ENCODE measurements around the gene LRRC1.
"Not testable (repeated sequence)": the region's sequence is repeated elsewhere in the genome, so short reads cannot be mapped to it uniquely, and the experiment has no call there.

Gene LRRC1

DNA sequence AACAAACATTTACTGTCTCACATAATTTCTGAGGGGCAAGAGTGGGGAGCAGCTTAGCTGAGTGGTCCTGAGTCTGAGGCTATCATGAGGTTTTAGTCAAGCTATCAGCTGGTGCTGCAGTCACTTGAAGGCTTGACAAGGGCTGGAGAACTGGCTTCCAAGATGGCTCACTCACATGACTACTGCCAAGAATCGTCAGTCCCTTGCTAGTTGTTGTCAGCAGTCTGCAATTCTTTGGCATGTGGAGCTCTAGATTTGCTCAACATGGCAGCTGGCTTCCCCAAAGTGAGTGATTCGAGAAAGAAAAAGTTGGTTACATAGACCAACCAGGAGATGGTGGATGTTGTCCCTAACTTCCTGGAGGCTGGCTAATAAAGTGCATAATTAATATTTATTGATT, 2.8 kb upstream of the LRRC1 start:
- no peak for DNase-seq (ENCODE audit: extremely low read depth in 1 of 2, low read depth in 1 of 2)

GRCh38 chr6:53792973-53793317, 1.9 kb upstream of the LRRC1 start:
- no peak for DNase-seq (ENCODE audit: extremely low read depth in 1 of 2, low read depth in 1 of 2)

DNA sequence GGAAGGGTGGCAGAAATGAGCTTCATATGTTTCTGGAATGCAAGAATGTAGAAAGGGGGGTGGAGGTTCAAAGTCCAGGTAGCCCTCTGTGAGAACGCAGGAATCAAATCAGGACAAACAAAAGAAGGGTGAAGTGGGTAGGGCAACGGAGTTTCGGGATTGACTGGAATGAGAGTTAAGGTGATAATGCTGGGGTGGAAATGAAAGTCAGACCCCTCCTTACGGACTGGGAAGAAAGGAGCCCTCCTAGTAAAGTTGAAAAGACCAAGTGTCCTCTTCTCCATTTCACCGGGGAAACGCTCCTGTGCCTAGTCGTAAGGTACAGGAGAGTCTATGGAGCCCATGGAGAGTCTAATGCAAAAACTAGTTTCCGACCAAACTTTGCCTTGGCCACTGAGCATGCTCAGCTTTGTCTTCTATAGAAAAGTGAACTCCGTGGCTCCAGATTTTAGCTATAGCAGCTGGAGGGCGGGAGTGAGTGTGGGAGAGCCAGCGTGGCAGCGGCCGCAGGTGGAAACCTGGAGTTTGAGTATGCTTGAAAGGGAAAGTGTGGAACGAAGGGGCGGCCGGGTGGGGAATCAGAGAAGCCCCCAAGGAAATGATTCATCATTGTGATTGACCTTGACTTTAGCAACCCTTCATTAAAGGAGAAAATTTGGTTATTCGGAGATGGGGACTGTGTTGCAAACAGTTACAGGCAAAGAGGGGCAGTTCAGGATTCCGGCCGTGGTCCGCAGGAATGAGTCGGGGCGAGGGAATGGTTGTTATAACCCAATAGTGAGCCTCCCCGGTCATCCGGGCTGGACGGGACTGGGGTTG, 1.3 kb upstream of the LRRC1 start:
- DNase-seq (ENCODE audit: extremely low read depth in 1 of 2, low read depth in 1 of 2), result no peak

- peak; percentile 8 to 27 for DNase-seq (ENCODE audit: extremely low read depth in 1 of 2, low read depth in 1 of 2)
These were observed 577 bp upstream of the LRRC1 start for GRCh38 chr6:53794137-53794719.

DNA sequence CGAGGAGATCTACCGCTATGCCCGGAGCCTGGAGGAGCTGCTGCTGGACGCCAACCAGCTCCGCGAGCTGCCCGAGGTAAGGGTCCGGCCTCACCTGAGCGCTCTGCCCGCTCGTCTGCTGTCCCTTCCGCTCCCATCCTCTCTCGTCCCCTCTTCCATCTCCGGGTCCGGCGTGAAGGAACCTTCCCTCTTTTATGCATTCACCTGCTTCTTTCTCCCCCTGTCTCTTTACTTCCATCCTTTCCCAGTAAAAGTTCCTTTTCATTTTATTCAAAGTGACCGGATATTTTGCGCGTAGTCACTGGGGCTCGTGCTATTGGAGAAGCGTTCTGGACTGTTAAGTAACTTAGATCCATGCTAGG, 516 bp downstream of the LRRC1 start:
- no peak for DNase-seq (ENCODE audit: extremely low read depth in 1 of 2, low read depth in 1 of 2)

DNA sequence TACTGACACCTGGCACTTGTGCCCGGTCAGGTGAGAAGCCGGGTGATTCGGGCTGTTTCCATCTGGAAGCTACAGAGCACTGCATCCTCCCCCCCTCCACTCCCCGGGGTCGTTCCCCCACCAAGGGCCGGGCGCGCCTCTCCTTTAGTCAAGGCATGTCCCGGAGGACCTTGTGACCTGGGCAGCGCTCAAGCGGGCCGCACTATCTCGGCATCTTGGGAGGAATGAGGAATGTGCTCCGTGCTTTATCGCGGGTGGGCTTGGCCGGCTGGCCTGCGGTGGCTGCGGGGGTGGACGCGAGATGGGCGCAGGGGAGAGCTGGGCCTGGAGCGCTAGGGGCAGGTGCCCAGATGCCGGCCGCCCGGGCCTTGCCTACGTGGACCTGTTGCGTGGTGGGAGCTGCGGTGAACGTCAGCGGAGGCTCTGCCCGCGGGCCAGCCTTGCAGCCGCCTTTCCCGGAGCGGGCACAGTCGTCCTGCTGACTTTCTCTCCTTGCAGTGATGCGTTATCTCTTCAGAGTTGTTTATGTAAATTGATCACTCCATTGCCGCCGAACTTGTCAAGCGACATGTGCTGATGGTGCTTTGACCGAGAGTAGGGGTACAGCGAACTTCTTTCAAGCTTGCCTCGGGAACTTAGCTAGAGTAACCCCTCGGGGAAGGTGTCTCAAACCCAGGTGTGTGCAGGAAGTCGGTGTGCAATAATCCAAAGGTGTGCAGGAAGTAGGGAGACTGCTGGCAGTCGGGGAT, 1.1 kb downstream of the LRRC1 start:
- DNase-seq (ENCODE audit: extremely low read depth in 1 of 2, low read depth in 1 of 2), result no peak

DNA sequence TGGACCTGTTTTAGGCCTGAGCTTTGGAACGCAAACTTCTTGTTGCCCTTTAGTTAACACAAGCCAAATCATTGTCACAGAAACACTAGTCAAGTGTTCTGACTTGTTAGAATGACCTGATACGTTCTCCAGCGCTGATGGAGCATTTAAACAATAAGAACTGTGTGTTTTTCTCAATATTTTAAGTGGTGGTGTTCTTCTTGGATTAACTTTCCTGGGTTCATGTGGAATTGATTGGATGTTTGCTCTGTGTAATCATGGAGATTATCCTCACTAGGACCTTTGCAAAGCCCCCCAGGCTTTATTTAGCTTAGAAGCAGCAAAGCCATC, 1.6 kb downstream of the LRRC1 start:
- DNase-seq (ENCODE audit: extremely low read depth in 1 of 2, low read depth in 1 of 2), result no peak

- no peak for DNase-seq (ENCODE audit: extremely low read depth in 1 of 2, low read depth in 1 of 2)
These were observed 2.0 kb downstream of the LRRC1 start for GRCh38 chr6:53796791-53797190.

- no peak for DNase-seq (ENCODE audit: extremely low read depth in 1 of 2, low read depth in 1 of 2)
These were observed 2.5 kb downstream of the LRRC1 start for GRCh38 chr6:53797304-53797703.

DNA sequence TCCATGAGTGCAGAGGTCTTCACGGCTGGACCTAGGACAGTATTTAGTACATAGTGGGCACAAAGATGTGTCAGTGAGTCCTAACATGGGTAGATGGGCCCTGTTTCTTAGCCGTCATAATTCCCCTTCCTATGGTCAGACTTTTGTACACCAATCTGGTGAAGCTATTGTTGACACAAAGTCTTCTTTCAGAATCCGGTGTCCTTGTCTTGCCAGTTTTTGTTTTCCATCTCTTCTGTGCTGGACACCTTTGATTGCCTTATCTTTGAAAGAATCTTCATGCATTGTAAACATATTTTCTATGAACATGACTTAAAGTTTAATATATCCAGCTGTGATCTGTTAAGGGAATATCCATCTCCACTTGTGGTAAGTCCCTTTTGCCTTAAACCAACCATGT, 4.5 kb downstream of the LRRC1 start:
- no peak for DNase-seq (ENCODE audit: extremely low read depth in 1 of 2, low read depth in 1 of 2)

- no peak for DNase-seq (ENCODE audit: extremely low read depth in 1 of 2, low read depth in 1 of 2)
These were observed 6.2 kb downstream of the LRRC1 start for GRCh38 chr6:53801022-53801421.

DNA sequence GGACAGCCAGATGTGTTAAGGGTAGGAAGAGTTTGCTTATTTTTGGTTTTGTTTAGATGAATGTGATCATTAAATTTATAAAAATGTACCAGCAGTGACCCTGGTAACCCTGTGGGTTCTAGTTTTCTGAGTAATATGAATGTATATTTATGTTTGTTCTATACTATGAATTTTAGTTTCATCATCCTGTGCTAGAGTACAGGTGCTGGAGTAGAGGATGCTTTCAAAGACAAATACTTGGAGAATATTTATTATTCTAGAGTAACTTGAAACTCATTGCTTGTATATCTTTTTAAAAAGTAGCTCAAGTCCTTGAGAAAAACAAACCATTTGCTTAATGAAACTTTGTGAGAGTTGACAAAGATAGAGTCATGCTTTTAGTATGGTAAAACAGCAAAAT, 7.8 kb downstream of the LRRC1 start:
- DNase-seq (ENCODE audit: extremely low read depth in 1 of 2, low read depth in 1 of 2), result no peak

DNA sequence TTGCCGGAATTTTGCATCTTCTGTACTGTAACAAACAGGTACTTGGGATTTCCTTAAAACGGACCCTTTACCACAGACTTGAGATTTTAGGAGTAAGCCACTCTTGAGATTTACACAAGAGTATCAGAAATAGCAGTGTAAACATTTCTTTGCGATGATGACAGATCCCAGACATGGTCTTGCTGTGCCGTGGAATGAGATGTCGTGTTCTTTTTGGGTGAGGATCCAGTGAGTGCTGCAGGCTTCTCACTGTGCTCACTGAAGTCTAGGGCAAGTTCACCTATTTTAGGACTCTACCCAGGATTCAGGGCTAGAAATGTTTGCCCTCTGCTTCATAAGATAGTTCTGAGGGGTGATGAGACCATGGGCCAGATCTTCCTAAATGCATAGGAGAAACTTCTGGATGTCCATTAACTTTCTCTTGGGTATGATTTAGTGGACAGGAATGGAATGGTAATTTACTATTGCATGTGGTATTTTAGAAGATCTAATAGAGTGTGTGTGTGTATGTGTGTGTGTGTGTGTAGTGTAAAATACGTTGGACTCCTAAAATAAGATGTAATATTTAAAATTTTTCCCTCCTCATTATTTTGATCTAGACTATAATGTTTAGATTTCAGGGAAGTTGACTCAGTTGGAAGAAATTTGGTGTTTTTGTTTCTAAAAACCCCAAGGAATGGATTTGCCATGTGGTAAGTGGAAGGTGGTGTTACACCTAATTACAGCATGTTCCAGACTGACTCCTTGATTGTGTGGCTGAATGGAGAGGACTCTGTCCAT, 8.5 kb downstream of the LRRC1 start:
- no peak for DNase-seq (ENCODE audit: extremely low read depth in 1 of 2, low read depth in 1 of 2)

GRCh38 chr6:53805016-53805415, 10.2 kb downstream of the LRRC1 start:
- DNase-seq (ENCODE audit: extremely low read depth in 1 of 2, low read depth in 1 of 2), result no peak

- no peak for DNase-seq (ENCODE audit: extremely low read depth in 1 of 2, low read depth in 1 of 2)
These were observed 10.9 kb downstream of the LRRC1 start for GRCh38 chr6:53805725-53806124.

GRCh38 chr6:53807606-53808005, 12.8 kb downstream of the LRRC1 start:
- not testable (repeated sequence) for DNase-seq (ENCODE audit: extremely low read depth in 1 of 2, low read depth in 1 of 2)

- no peak for DNase-seq (ENCODE audit: extremely low read depth in 1 of 2, low read depth in 1 of 2)
These were observed 13.6 kb downstream of the LRRC1 start for GRCh38 chr6:53808302-53808881.

GRCh38 chr6:53809691-53810090, 14.9 kb downstream of the LRRC1 start:
- DNase-seq (ENCODE audit: extremely low read depth in 1 of 2, low read depth in 1 of 2), result no peak

DNA sequence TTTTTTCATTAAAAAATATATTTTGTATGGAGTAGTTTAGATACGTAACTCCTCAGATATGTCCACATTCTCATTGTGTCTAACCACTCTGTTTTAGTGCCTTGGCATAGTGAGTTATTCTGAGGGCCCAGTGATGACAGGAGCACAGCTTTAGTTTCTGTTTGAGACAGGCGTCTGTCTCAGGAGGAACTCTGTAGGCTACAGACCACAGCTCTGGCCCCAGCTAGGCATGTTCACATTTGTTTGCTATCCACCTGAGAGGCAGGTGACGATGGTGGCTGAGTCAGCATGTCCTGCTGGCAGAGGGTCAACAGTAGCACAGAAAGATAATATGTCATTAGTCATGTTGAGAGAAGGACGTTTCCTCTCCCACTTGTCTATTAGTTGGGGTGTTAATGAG, 16.3 kb downstream of the LRRC1 start:
- DNase-seq (ENCODE audit: extremely low read depth in 1 of 2, low read depth in 1 of 2), result no peak

- no peak for DNase-seq (ENCODE audit: extremely low read depth in 1 of 2, low read depth in 1 of 2)
These were observed 16.9 kb downstream of the LRRC1 start for GRCh38 chr6:53811746-53812145.

- no peak for DNase-seq (ENCODE audit: extremely low read depth in 1 of 2, low read depth in 1 of 2)
These were observed 18.3 kb downstream of the LRRC1 start for GRCh38 chr6:53813096-53813495.

All from stimulated activated CD8-positive, alpha-beta memory T cell treated with anti-CD3 and anti-CD28 coated beads, Interleukin-7, amount 100 ng/mL, for 48 hours (primary cell).